GM12878 (cell line): ENCODE measurements around the gene ABHD8.

Experiments used
- CTCF ChIP-seq, 3 experiments: IDR thresholded peaks in 2 of 3; conservative IDR thresholded peaks in 1 of 3; 2 replicates each; pipeline ENCODE4 v1.5.1; 2011; ENCODE audit warnings: low read depth in 3 of 3, low read length in 3 of 3, mild to moderate bottlenecking in 3 of 3, control low read depth in 2 of 3, moderate library complexity in 2 of 3, inconsistent platforms in 1 of 3, mixed read lengths in 1 of 3; ENCODE audit not compliant: control insufficient read depth in 2 of 3, insufficient read depth in 1 of 3; ENCODE audit errors: extremely low read depth in 1 of 3
- EP300 ChIP-seq, 2 experiments: fragments of 150-350 bp in 1 of 2; IDR thresholded peaks; 2 replicates each; pipeline ENCODE4 v1.6.1; 2011 to 2012; ENCODE audit warnings: low read depth in 2 of 2, low read length in 2 of 2, borderline replicate concordance in 1 of 2, improper control_type of control experiment in 1 of 2, inconsistent platforms in 1 of 2; ENCODE audit not compliant: control insufficient read depth in 1 of 2
- GATAD2B ChIP-seq: fragments of 450-650 bp; conservative IDR thresholded peaks from 2 replicates; pipeline ENCODE4 v1.6.1; 2017; ENCODE audit warnings: low read depth, mild to moderate bottlenecking, moderate library complexity
- MLLT1 ChIP-seq: fragments of 450-650 bp; IDR thresholded peaks from 2 replicates; pipeline ENCODE4 v1.6.1; 2016; ENCODE audit warnings: mild to moderate bottlenecking
- SKIL ChIP-seq: fragments of 450-650 bp; IDR thresholded peaks from 2 replicates; pipeline ENCODE4 v1.6.1; 2017; ENCODE audit warnings: mild to moderate bottlenecking, low read depth, inconsistent platforms; ENCODE audit not compliant: poor library complexity, severe bottlenecking
- STAT3 ChIP-seq: IDR thresholded peaks from 2 replicates; pipeline ENCODE4 v1.6.1; 2011; ENCODE audit warnings: low read depth, low read length, improper control_type of control experiment
- TARDBP ChIP-seq: IDR thresholded peaks from 2 replicates; pipeline ENCODE4 v1.6.1; 2016; ENCODE audit warnings: borderline replicate concordance
- TCF7 ChIP-seq: IDR thresholded peaks from 2 replicates; pipeline ENCODE4 v1.6.1; 2014; ENCODE audit warnings: antibody characterized with exemption, borderline replicate concordance
- USF1 ChIP-seq: IDR thresholded peaks from 2 replicates; pipeline ENCODE4 v1.6.1; 2011; ENCODE audit warnings: borderline replicate concordance, low read depth, mild to moderate bottlenecking, moderate library complexity, mixed read lengths, low read length; ENCODE audit not compliant: insufficient read depth; ENCODE audit errors: extremely low read length

- TF ChIP-seq SKIL (no peak), USF1 (no peak), CTCF (IDR thresholded peaks at IDR 0.05 in 2 of 3, conservative IDR thresholded peaks at IDR 0.05 in 1 of 3; ENCODE audit: control insufficient read depth in 2 of 3, extremely low read depth in 1 of 3, insufficient read depth in 1 of 3, low read depth in 3 of 3, low read length in 3 of 3) (no peak), TCF7 (no peak), EP300 (IDR thresholded peaks at IDR 0.05; ENCODE audit: borderline replicate concordance in 1 of 2, control insufficient read depth in 1 of 2, low read depth in 2 of 2, low read length in 2 of 2) (no peak), TARDBP (no peak), MLLT1 (no peak), GATAD2B (no peak), STAT3 (no peak)
Measured at GRCh38 chr19:17254636-17255035, 48.6 kb downstream of the ABHD8 start.
